ENCODE measurements around the gene RFPL1.
A peak's percentile ranks its signal among the peaks of the same experiment; 100 is the strongest.

RFPL1 gene

GRCh38 chr22:29479417-29480261, 41.3 kb downstream of the RFPL1 start, which contains the start of gene NEFH:
TSS of gene NEFH (plus strand) at chr22:29480218. CDS start at chr22:29480263, 45 bp downstream.
- Histone ChIP-seq H3K36me3 (ENCODE audit: insufficient read depth, low read length) (peaks cover 5% of the 10 kb centered on the region; the same call in 1 of the 2 replicates), H3K27ac (ENCODE audit: low read depth, low read length) (no peak within 1 kb of the TSS), H3K4me1 (ENCODE audit: insufficient read depth, low read length) (peaks cover 25% of the 10 kb centered on the region), H3K9me3 (ENCODE audit: insufficient read depth, low read depth, low read length) (peaks cover 4% of the 10 kb centered on the region; the same call in 1 of the 2 replicates), H3K9ac (ENCODE audit: low read depth, low read length) (peak within 1 kb of the TSS; percentile 66; the same call in 1 of the 2 replicates), H3K27me3 (ENCODE audit: insufficient read depth, low read length) (peaks cover 61% of the 10 kb centered on the region), H3K4me3 (ENCODE audit: low read length) (peak within 1 kb of the TSS; percentile 53)
- 5% methylated on average over 48 of the region's 48 CpGs for WGBS

- Histone ChIP-seq H3K36me3 (ENCODE audit: insufficient read depth, low read length) (peaks cover 9% of the 10 kb centered on the region; the same call in 1 of the 2 replicates), H3K4me3 (ENCODE audit: low read length) (peak overlapping the region; percentile 53), H3K27ac (ENCODE audit: low read depth, low read length) (no peak overlapping the region), H3K27me3 (ENCODE audit: insufficient read depth, low read length) (peaks cover 61% of the 10 kb centered on the region), H3K4me1 (ENCODE audit: insufficient read depth, low read length) (peaks cover 25% of the 10 kb centered on the region), H3K9ac (ENCODE audit: low read depth, low read length) (peak overlapping the region; percentile 37; the same call in 1 of the 2 replicates), H3K9me3 (ENCODE audit: insufficient read depth, low read depth, low read length) (peaks cover 4% of the 10 kb centered on the region; the same call in 1 of the 2 replicates)
- WGBS = 4% methylated on average over 39 of the region's 39 CpGs
Observed at GRCh38 chr22:29480262-29480511, 41.8 kb downstream of the RFPL1 start.

- Histone ChIP-seq H3K27me3 (ENCODE audit: insufficient read depth, low read length) (peaks cover 61% of the 10 kb centered on the region), H3K4me3 (ENCODE audit: low read length) (peak overlapping the region; percentile 53), H3K4me1 (ENCODE audit: insufficient read depth, low read length) (peaks cover 25% of the 10 kb centered on the region), H3K9me3 (ENCODE audit: insufficient read depth, low read depth, low read length) (peaks cover 4% of the 10 kb centered on the region; the same call in 1 of the 2 replicates), H3K27ac (ENCODE audit: low read depth, low read length) (no peak overlapping the region), H3K9ac (ENCODE audit: low read depth, low read length) (peak overlapping the region; percentile 66; the same call in 1 of the 2 replicates), H3K36me3 (ENCODE audit: insufficient read depth, low read length) (peaks cover 14% of the 10 kb centered on the region; the same call in 1 of the 2 replicates)
- WGBS = 5% methylated on average over 107 of the region's 107 CpGs
Observed at GRCh38 chr22:29480512-29481264, 42.3 kb downstream of the RFPL1 start.

GRCh38 chr22:29481265-29482000, 43.0 kb downstream of the RFPL1 start:
- Histone ChIP-seq H3K27me3 (ENCODE audit: insufficient read depth, low read length) (peaks cover 61% of the 10 kb centered on the region), H3K9ac (ENCODE audit: low read depth, low read length) (peak overlapping the region; percentile 66; the same call in 1 of the 2 replicates), H3K4me1 (ENCODE audit: insufficient read depth, low read length) (peaks cover 25% of the 10 kb centered on the region), H3K9me3 (ENCODE audit: insufficient read depth, low read depth, low read length) (peaks cover 4% of the 10 kb centered on the region; the same call in 1 of the 2 replicates), H3K27ac (ENCODE audit: low read depth, low read length) (no peak overlapping the region; the same call in 1 of the 2 replicates), H3K4me3 (ENCODE audit: low read length) (peak overlapping the region; percentile 53), H3K36me3 (ENCODE audit: insufficient read depth, low read length) (peaks cover 20% of the 10 kb centered on the region; the same call in 1 of the 2 replicates)
- 3% methylated on average over 15 of the region's 15 CpGs for WGBS

GRCh38 chr22:29482253-29482652, 43.9 kb downstream of the RFPL1 start:
- Histone ChIP-seq H3K9me3 (ENCODE audit: insufficient read depth, low read depth, low read length) (peaks cover 4% of the 10 kb centered on the region; the same call in 1 of the 2 replicates), H3K27ac (ENCODE audit: low read depth, low read length) (no peak overlapping the region), H3K4me1 (ENCODE audit: insufficient read depth, low read length) (peaks cover 24% of the 10 kb centered on the region), H3K36me3 (ENCODE audit: insufficient read depth, low read length) (peaks cover 26% of the 10 kb centered on the region; the same call in 1 of the 2 replicates), H3K27me3 (ENCODE audit: insufficient read depth, low read length) (peaks cover 54% of the 10 kb centered on the region), H3K4me3 (ENCODE audit: low read length) (peak overlapping the region; percentile 53; the same call in 1 of the 2 replicates), H3K9ac (ENCODE audit: low read depth, low read length) (no peak overlapping the region; the same call in 1 of the 2 replicates)
- WGBS = 75% methylated on average over 11 of the region's 11 CpGs

GRCh38 chr22:29482726-29483125, 44.3 kb downstream of the RFPL1 start:
- Histone ChIP-seq H3K36me3 (ENCODE audit: insufficient read depth, low read length) (peaks cover 31% of the 10 kb centered on the region; the same call in 1 of the 2 replicates), H3K9ac (ENCODE audit: low read depth, low read length) (no peak overlapping the region)
- 93% methylated on average over 7 of the region's 7 CpGs for WGBS

GRCh38 chr22:29483254-29483653, 44.9 kb downstream of the RFPL1 start:
- Histone ChIP-seq H3K36me3 (ENCODE audit: insufficient read depth, low read length) (peaks cover 32% of the 10 kb centered on the region; the same call in 1 of the 2 replicates), H3K9me3 (ENCODE audit: insufficient read depth, low read depth, low read length) (peaks cover 4% of the 10 kb centered on the region; the same call in 1 of the 2 replicates), H3K9ac (ENCODE audit: low read depth, low read length) (no peak overlapping the region), H3K27me3 (ENCODE audit: insufficient read depth, low read length) (peaks cover 44% of the 10 kb centered on the region), H3K4me3 (ENCODE audit: low read length) (no peak overlapping the region), H3K27ac (ENCODE audit: low read depth, low read length) (no peak overlapping the region), H3K4me1 (ENCODE audit: insufficient read depth, low read length) (peaks cover 14% of the 10 kb centered on the region)
- WGBS = 96% methylated on average over 13 of the region's 13 CpGs

More at GRCh38 chr22:29482726-29483125, 44.3 kb downstream of the RFPL1 start:
- Histone ChIP-seq H3K4me1 (ENCODE audit: insufficient read depth, low read length) (peaks cover 20% of the 10 kb centered on the region), H3K27me3 (ENCODE audit: insufficient read depth, low read length) (peaks cover 49% of the 10 kb centered on the region), H3K4me3 (ENCODE audit: low read length) (no peak overlapping the region), H3K27ac (ENCODE audit: low read depth, low read length) (no peak overlapping the region), H3K9me3 (ENCODE audit: insufficient read depth, low read depth, low read length) (peaks cover 4% of the 10 kb centered on the region; the same call in 1 of the 2 replicates)

GRCh38 chr22:29484642-29485041, 46.3 kb downstream of the RFPL1 start:
- no peak overlapping the region for H3K9ac ChIP-seq (ENCODE audit: low read depth, low read length)
- WGBS = 93% methylated on average over 3 of the region's 3 CpGs
- H3K27me3 ChIP-seq (ENCODE audit: insufficient read depth, low read length) = peaks cover 30% of the 10 kb centered on the region
- H3K9me3 ChIP-seq (ENCODE audit: insufficient read depth, low read depth, low read length) = peaks cover 4% of the 10 kb centered on the region; the same call in 1 of the 2 replicates
- H3K4me3 ChIP-seq (ENCODE audit: low read length) = no peak overlapping the region
- H3K36me3 ChIP-seq (ENCODE audit: insufficient read depth, low read length) = peaks cover 41% of the 10 kb centered on the region
- no peak overlapping the region for H3K27ac ChIP-seq (ENCODE audit: low read depth, low read length)
- peaks cover 13% of the 10 kb centered on the region for H3K4me1 ChIP-seq (ENCODE audit: insufficient read depth, low read length)

- H3K4me1 ChIP-seq (ENCODE audit: insufficient read depth, low read length) = peaks cover 13% of the 10 kb centered on the region
- H3K9me3 ChIP-seq (ENCODE audit: insufficient read depth, low read depth, low read length) = peaks cover 1% of the 10 kb centered on the region; the same call in 1 of the 2 replicates
- H3K27me3 ChIP-seq (ENCODE audit: insufficient read depth, low read length) = peaks cover 22% of the 10 kb centered on the region
- no peak overlapping the region for H3K9ac ChIP-seq (ENCODE audit: low read depth, low read length)
- WGBS = 89% methylated on average over 8 of the region's 8 CpGs
- H3K4me3 ChIP-seq (ENCODE audit: low read length) = no peak overlapping the region
- H3K36me3 ChIP-seq (ENCODE audit: insufficient read depth, low read length) = peaks cover 41% of the 10 kb centered on the region
- H3K27ac ChIP-seq (ENCODE audit: low read depth, low read length) = no peak overlapping the region
Observed at GRCh38 chr22:29485448-29485847, 47.1 kb downstream of the RFPL1 start.

- Histone ChIP-seq H3K27me3 (ENCODE audit: insufficient read depth, low read length) (peaks cover 1% of the 10 kb centered on the region), H3K27ac (ENCODE audit: low read depth, low read length) (no peak overlapping the region), H3K4me1 (ENCODE audit: insufficient read depth, low read length) (no peaks in the 10 kb centered on the region), H3K36me3 (ENCODE audit: insufficient read depth, low read length) (peaks cover 41% of the 10 kb centered on the region), H3K9ac (ENCODE audit: low read depth, low read length) (no peak overlapping the region), H3K4me3 (ENCODE audit: low read length) (no peak overlapping the region), H3K9me3 (ENCODE audit: insufficient read depth, low read depth, low read length) (no peaks in the 10 kb centered on the region)
- 95% methylated on average over 6 of the region's 6 CpGs for WGBS
Observed at GRCh38 chr22:29487426-29487986, 49.1 kb downstream of the RFPL1 start.
